ENCODE data around the gene AHRR. TPM values are rescaled to one million over a fixed set of nuclear protein-coding genes. Genes with fewer than 3 reads are reported as not detected.

The AHRR gene
- total and polyA plus RNA-seq, 9 of the 15 experiments (the other 6 are each of a cell fraction or from before 2014, with no cell fraction given), result 0.06 to 1.6 (median 0.75) TPM; not detected in 1

DNA sequence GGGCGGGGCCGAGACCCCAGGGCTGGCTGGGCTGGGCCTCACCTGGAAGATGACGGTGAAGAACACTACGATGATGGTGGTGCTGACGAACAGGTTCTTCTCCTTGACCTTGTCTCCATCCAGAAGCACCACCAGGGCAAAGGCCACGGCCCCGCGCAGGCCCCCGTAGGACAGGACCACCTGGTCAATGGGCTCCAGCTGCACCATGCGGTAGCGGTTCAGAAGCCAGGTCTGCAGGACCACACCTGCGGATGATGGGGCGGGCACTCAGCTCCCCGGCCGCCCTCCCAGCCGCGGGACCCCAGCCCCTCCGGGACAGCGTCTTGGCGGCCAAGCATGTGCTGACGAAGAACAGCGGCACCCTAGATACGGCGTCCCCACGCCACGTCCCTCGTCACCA is 161.0 kb downstream of the AHRR start (continued):
- TF ChIP-seq, protein P1, sequence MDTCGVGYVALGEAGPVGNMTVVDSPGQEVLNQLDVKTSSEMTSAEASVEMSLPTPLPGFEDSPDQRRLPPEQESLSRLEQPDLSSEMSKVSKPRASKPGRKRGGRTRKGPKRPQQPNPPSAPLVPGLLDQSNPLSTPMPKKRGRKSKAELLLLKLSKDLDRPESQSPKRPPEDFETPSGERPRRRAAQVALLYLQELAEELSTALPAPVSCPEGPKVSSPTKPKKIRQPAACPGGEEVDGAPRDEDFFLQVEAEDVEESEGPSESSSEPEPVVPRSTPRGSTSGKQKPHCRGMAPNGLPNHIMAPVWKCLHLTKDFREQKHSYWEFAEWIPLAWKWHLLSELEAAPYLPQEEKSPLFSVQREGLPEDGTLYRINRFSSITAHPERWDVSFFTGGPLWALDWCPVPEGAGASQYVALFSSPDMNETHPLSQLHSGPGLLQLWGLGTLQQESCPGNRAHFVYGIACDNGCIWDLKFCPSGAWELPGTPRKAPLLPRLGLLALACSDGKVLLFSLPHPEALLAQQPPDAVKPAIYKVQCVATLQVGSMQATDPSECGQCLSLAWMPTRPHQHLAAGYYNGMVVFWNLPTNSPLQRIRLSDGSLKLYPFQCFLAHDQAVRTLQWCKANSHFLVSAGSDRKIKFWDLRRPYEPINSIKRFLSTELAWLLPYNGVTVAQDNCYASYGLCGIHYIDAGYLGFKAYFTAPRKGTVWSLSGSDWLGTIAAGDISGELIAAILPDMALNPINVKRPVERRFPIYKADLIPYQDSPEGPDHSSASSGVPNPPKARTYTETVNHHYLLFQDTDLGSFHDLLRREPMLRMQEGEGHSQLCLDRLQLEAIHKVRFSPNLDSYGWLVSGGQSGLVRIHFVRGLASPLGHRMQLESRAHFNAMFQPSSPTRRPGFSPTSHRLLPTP (IDR thresholded peaks at IDR 0.05; ENCODE audit: borderline replicate concordance, extremely low read depth, insufficient read length), result no peak
- TF ChIP-seq ZKSCAN1 (IDR thresholded peaks at IDR 0.05; ENCODE audit: low read depth, low read length), result no peak
- no peak for TF ChIP-seq STAT5B (CRISPR knock-in tag; IDR thresholded peaks at IDR 0.05)
- no peak for TF ChIP-seq CHD4 (IDR thresholded peaks at IDR 0.05; ENCODE audit: insufficient read depth, insufficient replicate concordance, low read depth, low read length, poor library complexity, severe bottlenecking)
- TF ChIP-seq FOXM1 (IDR thresholded peaks at IDR 0.05; ENCODE audit: low read depth), result no peak
- no peak for TF ChIP-seq FOXM1 (CRISPR knock-in tag; IDR thresholded peaks at IDR 0.05; ENCODE audit: low read depth)
- no peak for TF ChIP-seq ZNF785 (CRISPR knock-in tag; IDR thresholded peaks at IDR 0.05)
- no peak for TF ChIP-seq POLR2G (IDR thresholded peaks at IDR 0.05; ENCODE audit: low read depth, low read length)
- TF ChIP-seq ILK (tag; IDR thresholded peaks at IDR 0.05; ENCODE audit: borderline replicate concordance, low read depth), result no peak
- TF ChIP-seq, protein P2, sequence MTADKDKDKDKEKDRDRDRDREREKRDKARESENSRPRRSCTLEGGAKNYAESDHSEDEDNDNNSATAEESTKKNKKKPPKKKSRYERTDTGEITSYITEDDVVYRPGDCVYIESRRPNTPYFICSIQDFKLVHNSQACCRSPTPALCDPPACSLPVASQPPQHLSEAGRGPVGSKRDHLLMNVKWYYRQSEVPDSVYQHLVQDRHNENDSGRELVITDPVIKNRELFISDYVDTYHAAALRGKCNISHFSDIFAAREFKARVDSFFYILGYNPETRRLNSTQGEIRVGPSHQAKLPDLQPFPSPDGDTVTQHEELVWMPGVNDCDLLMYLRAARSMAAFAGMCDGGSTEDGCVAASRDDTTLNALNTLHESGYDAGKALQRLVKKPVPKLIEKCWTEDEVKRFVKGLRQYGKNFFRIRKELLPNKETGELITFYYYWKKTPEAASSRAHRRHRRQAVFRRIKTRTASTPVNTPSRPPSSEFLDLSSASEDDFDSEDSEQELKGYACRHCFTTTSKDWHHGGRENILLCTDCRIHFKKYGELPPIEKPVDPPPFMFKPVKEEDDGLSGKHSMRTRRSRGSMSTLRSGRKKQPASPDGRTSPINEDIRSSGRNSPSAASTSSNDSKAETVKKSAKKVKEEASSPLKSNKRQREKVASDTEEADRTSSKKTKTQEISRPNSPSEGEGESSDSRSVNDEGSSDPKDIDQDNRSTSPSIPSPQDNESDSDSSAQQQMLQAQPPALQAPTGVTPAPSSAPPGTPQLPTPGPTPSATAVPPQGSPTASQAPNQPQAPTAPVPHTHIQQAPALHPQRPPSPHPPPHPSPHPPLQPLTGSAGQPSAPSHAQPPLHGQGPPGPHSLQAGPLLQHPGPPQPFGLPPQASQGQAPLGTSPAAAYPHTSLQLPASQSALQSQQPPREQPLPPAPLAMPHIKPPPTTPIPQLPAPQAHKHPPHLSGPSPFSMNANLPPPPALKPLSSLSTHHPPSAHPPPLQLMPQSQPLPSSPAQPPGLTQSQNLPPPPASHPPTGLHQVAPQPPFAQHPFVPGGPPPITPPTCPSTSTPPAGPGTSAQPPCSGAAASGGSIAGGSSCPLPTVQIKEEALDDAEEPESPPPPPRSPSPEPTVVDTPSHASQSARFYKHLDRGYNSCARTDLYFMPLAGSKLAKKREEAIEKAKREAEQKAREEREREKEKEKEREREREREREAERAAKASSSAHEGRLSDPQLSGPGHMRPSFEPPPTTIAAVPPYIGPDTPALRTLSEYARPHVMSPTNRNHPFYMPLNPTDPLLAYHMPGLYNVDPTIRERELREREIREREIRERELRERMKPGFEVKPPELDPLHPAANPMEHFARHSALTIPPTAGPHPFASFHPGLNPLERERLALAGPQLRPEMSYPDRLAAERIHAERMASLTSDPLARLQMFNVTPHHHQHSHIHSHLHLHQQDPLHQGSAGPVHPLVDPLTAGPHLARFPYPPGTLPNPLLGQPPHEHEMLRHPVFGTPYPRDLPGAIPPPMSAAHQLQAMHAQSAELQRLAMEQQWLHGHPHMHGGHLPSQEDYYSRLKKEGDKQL (CRISPR knock-in tag; IDR thresholded peaks at IDR 0.05; ENCODE audit: borderline replicate concordance), result no peak
- TF ChIP-seq ADNP (tag; IDR thresholded peaks at IDR 0.05), result no peak
- TF ChIP-seq POLR2AphosphoS5 (IDR thresholded peaks at IDR 0.05; ENCODE audit: control insufficient read depth, insufficient read depth, low read depth, low read length), result no peak
- no peak for TF ChIP-seq SMC3 (conservative IDR thresholded peaks at IDR 0.05; ENCODE audit: insufficient read depth, low read depth, low read length)
